ENCODE data around the gene DGAT2. TPM values are rescaled to one million over a fixed set of nuclear protein-coding genes. Genes with fewer than 3 reads are reported as not detected.

DGAT2 gene
- total RNA-seq, 1 experiment from 2014 or later: 1.6 TPM

DNA sequence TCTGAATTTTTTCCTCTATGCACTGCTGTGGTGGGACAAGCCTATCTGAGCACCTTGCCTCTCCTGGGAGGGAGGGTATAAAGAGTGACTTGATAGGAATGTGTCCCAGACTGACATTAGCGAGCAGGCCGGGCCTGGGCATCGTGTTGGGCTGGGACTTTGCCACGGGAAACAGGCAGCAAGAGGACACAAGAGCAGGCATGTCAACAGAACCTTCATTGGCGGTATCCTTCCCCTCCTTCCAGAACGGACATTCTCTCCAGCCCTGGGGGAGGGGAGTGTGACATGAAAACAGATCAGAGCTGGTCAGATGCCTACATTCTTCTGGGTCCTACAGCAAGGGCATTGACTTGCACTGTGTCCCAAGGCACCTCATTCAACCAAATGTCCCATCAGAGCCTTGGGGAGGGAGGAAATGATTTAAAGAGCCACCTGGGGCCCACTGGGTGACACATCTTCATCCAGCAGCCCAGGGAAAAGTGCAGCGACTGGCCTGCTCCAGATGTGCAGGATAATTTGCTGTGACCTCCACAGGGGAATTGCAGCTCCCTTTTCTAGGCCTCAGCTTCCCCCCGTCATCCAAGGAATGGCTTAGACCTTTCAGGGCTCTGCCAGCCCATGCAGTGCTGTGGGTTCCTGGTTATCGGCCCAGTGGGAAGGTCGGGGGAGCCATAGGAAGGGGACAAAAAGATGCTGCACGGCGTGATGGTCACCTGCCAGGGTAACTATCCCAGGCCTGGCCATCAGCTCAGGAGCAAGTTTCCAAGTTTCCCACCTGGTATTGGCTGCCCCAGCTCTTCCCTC is 24.6 kb downstream of the DGAT2 start:
- Mint-ChIP-seq H3K9me3 (no peaks in the 10 kb centered on the region), H3K4me3 (no peak overlapping the region), H3K4me1 (no peaks in the 10 kb centered on the region), H3K36me3 (no peaks in the 10 kb centered on the region), H3K27ac (no peak overlapping the region), H3K27me3 (ENCODE audit: low read depth) (no peaks in the 10 kb centered on the region)
- no peak for DNase-seq (ENCODE audit: low spot score)
- ATAC-seq: no peak
- CTCF ChIA-PET: interaction anchor here (1.0 to 1.6 kb wide), 7 partner anchors 10 to 87 kb away, joined by 3 to 5 read pairs (median 3); no protein-coding TSS in a partner anchor
- TF ChIP-seq MXD4 (CRISPR knock-in tag; IDR thresholded peaks at IDR 0.05; ENCODE audit: borderline replicate concordance) (no peak), FOXP1 (CRISPR knock-in tag; IDR thresholded peaks at IDR 0.05; ENCODE audit: borderline replicate concordance) (no peak), GRHL2 (CRISPR knock-in tag; IDR thresholded peaks at IDR 0.05; ENCODE audit: insufficient replicate concordance, severe bottlenecking) (no peak), ZBTB21 (CRISPR knock-in tag; IDR thresholded peaks at IDR 0.05; ENCODE audit: borderline replicate concordance) (no peak), ATF1 (CRISPR knock-in tag; IDR thresholded peaks at IDR 0.05) (no peak), CREM (CRISPR knock-in tag; IDR thresholded peaks at IDR 0.05) (no peak), OVOL2 (CRISPR knock-in tag; IDR thresholded peaks at IDR 0.05; ENCODE audit: borderline replicate concordance) (no peak), GABPB1 (CRISPR knock-in tag; IDR thresholded peaks at IDR 0.05) (no peak), ETV6 (CRISPR knock-in tag; IDR thresholded peaks at IDR 0.05) (no peak), RELA (CRISPR knock-in tag; IDR thresholded peaks at IDR 0.05; ENCODE audit: borderline replicate concordance) (no peak), KAT7 (CRISPR knock-in tag; IDR thresholded peaks at IDR 0.05; ENCODE audit: borderline replicate concordance) (no peak), TCF7 (CRISPR knock-in tag; IDR thresholded peaks at IDR 0.05; ENCODE audit: low read depth) (no peak)
- TF ChIP-seq, protein P1, sequence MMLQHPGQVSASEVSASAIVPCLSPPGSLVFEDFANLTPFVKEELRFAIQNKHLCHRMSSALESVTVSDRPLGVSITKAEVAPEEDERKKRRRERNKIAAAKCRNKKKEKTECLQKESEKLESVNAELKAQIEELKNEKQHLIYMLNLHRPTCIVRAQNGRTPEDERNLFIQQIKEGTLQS (CRISPR knock-in tag; conservative IDR thresholded peaks at IDR 0.05): no peak
- TF ChIP-seq, protein P2, sequence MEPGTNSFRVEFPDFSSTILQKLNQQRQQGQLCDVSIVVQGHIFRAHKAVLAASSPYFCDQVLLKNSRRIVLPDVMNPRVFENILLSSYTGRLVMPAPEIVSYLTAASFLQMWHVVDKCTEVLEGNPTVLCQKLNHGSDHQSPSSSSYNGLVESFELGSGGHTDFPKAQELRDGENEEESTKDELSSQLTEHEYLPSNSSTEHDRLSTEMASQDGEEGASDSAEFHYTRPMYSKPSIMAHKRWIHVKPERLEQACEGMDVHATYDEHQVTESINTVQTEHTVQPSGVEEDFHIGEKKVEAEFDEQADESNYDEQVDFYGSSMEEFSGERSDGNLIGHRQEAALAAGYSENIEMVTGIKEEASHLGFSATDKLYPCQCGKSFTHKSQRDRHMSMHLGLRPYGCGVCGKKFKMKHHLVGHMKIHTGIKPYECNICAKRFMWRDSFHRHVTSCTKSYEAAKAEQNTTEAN (CRISPR knock-in tag; IDR thresholded peaks at IDR 0.05): no peak
- TF ChIP-seq, protein P3, sequence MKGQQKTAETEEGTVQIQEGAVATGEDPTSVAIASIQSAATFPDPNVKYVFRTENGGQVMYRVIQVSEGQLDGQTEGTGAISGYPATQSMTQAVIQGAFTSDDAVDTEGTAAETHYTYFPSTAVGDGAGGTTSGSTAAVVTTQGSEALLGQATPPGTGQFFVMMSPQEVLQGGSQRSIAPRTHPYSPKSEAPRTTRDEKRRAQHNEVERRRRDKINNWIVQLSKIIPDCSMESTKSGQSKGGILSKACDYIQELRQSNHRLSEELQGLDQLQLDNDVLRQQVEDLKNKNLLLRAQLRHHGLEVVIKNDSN (CRISPR knock-in tag; IDR thresholded peaks at IDR 0.05): no peak
- TF ChIP-seq, protein P4, sequence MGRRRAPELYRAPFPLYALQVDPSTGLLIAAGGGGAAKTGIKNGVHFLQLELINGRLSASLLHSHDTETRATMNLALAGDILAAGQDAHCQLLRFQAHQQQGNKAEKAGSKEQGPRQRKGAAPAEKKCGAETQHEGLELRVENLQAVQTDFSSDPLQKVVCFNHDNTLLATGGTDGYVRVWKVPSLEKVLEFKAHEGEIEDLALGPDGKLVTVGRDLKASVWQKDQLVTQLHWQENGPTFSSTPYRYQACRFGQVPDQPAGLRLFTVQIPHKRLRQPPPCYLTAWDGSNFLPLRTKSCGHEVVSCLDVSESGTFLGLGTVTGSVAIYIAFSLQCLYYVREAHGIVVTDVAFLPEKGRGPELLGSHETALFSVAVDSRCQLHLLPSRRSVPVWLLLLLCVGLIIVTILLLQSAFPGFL (CRISPR knock-in tag; IDR thresholded peaks at IDR 0.05; ENCODE audit: borderline replicate concordance): no peak
- TF ChIP-seq, protein P5, sequence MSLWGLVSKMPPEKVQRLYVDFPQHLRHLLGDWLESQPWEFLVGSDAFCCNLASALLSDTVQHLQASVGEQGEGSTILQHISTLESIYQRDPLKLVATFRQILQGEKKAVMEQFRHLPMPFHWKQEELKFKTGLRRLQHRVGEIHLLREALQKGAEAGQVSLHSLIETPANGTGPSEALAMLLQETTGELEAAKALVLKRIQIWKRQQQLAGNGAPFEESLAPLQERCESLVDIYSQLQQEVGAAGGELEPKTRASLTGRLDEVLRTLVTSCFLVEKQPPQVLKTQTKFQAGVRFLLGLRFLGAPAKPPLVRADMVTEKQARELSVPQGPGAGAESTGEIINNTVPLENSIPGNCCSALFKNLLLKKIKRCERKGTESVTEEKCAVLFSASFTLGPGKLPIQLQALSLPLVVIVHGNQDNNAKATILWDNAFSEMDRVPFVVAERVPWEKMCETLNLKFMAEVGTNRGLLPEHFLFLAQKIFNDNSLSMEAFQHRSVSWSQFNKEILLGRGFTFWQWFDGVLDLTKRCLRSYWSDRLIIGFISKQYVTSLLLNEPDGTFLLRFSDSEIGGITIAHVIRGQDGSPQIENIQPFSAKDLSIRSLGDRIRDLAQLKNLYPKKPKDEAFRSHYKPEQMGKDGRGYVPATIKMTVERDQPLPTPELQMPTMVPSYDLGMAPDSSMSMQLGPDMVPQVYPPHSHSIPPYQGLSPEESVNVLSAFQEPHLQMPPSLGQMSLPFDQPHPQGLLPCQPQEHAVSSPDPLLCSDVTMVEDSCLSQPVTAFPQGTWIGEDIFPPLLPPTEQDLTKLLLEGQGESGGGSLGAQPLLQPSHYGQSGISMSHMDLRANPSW (CRISPR knock-in tag; conservative IDR thresholded peaks at IDR 0.05; ENCODE audit: low read depth): no peak
- TF ChIP-seq, protein P6, sequence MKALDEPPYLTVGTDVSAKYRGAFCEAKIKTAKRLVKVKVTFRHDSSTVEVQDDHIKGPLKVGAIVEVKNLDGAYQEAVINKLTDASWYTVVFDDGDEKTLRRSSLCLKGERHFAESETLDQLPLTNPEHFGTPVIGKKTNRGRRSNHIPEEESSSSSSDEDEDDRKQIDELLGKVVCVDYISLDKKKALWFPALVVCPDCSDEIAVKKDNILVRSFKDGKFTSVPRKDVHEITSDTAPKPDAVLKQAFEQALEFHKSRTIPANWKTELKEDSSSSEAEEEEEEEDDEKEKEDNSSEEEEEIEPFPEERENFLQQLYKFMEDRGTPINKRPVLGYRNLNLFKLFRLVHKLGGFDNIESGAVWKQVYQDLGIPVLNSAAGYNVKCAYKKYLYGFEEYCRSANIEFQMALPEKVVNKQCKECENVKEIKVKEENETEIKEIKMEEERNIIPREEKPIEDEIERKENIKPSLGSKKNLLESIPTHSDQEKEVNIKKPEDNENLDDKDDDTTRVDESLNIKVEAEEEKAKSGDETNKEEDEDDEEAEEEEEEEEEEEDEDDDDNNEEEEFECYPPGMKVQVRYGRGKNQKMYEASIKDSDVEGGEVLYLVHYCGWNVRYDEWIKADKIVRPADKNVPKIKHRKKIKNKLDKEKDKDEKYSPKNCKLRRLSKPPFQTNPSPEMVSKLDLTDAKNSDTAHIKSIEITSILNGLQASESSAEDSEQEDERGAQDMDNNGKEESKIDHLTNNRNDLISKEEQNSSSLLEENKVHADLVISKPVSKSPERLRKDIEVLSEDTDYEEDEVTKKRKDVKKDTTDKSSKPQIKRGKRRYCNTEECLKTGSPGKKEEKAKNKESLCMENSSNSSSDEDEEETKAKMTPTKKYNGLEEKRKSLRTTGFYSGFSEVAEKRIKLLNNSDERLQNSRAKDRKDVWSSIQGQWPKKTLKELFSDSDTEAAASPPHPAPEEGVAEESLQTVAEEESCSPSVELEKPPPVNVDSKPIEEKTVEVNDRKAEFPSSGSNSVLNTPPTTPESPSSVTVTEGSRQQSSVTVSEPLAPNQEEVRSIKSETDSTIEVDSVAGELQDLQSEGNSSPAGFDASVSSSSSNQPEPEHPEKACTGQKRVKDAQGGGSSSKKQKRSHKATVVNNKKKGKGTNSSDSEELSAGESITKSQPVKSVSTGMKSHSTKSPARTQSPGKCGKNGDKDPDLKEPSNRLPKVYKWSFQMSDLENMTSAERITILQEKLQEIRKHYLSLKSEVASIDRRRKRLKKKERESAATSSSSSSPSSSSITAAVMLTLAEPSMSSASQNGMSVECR (CRISPR knock-in tag; IDR thresholded peaks at IDR 0.05; ENCODE audit: borderline replicate concordance): no peak
- TF ChIP-seq, protein P7, sequence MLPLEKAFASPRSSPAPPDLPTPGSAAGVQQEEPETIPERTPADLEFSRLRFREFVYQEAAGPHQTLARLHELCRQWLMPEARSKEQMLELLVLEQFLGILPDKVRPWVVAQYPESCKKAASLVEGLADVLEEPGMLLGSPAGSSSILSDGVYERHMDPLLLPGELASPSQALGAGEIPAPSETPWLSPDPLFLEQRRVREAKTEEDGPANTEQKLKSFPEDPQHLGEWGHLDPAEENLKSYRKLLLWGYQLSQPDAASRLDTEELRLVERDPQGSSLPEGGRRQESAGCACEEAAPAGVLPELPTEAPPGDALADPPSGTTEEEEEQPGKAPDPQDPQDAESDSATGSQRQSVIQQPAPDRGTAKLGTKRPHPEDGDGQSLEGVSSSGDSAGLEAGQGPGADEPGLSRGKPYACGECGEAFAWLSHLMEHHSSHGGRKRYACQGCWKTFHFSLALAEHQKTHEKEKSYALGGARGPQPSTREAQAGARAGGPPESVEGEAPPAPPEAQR (CRISPR knock-in tag; IDR thresholded peaks at IDR 0.05): no peak
- TF ChIP-seq, protein P8, sequence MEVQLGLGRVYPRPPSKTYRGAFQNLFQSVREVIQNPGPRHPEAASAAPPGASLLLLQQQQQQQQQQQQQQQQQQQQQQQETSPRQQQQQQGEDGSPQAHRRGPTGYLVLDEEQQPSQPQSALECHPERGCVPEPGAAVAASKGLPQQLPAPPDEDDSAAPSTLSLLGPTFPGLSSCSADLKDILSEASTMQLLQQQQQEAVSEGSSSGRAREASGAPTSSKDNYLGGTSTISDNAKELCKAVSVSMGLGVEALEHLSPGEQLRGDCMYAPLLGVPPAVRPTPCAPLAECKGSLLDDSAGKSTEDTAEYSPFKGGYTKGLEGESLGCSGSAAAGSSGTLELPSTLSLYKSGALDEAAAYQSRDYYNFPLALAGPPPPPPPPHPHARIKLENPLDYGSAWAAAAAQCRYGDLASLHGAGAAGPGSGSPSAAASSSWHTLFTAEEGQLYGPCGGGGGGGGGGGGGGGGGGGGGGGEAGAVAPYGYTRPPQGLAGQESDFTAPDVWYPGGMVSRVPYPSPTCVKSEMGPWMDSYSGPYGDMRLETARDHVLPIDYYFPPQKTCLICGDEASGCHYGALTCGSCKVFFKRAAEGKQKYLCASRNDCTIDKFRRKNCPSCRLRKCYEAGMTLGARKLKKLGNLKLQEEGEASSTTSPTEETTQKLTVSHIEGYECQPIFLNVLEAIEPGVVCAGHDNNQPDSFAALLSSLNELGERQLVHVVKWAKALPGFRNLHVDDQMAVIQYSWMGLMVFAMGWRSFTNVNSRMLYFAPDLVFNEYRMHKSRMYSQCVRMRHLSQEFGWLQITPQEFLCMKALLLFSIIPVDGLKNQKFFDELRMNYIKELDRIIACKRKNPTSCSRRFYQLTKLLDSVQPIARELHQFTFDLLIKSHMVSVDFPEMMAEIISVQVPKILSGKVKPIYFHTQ (CRISPR knock-in tag; IDR thresholded peaks at IDR 0.05): no peak
- POLR2A ChIA-PET: no interaction called here

Data from WTC11 (cell line).